Measurements from ENCODE around the gene DNAH1.
"Not testable (repeated sequence)": the region's sequence is repeated elsewhere in the genome, so short reads cannot be mapped to it uniquely, and the experiment has no call there.

Gene DNAH1

DNA sequence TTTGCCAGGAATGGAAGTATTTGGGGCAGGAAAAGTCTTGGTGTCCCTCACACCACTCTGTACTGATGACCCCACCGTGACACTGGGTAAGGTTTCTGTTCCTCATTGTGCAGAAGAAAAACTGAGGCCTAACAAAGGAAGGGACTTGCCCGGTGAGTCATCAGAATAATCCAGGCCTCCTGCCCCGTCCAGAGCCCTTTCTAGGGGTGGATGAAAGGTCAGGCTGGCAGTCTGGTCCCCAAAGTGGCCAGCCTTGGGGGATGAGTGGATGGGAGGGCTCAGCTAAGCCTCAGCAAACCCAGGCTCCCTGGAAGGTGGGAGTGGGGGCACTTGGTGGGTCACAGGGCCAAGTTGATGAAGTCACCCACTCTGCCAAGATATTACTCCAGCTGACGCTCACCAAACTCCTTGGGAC is 2.3 kb upstream of the DNAH1 start:
- no peak for DNase-seq

DNA sequence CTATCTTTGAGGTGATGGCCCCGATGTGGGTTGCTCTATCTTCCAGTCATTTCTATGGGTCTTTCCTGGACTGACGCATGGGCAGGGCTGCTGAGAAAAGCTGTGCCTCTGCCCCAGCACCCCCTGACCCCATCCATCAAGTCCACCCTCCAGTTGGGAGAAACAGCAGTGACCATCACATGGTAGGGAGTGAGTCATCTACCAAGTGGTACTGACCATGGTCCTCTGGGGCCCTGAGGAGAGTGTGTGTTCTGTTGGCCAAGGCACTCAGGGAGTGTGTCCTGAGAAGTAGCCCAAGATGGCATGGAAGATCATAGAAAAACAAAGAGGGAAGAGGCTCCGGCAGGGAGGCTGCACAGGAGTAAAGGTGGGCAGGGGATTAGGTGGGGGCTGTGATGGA is 1.6 kb upstream of the DNAH1 start:
- no peak for DNase-seq

DNA sequence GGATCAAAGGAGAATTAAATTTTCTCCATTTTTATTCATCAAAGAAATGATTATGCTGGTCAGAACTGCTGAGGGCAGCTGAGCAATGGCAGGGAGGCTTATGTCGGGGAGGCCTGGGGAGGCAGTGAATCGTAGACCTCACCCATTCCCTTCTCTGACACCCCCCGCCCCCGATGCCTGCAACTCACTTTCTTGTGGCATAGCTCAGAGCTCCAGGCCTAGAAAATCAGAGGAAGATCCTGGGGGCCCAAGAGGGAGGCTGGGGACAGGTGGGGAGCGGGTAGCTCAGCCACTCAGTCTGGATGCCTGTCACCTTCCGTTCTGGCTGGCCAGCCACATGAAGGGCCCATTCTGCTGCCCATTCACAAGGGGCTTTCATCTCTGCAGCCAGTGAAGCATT is 1.1 kb upstream of the DNAH1 start:
- no peak for DNase-seq

DNA sequence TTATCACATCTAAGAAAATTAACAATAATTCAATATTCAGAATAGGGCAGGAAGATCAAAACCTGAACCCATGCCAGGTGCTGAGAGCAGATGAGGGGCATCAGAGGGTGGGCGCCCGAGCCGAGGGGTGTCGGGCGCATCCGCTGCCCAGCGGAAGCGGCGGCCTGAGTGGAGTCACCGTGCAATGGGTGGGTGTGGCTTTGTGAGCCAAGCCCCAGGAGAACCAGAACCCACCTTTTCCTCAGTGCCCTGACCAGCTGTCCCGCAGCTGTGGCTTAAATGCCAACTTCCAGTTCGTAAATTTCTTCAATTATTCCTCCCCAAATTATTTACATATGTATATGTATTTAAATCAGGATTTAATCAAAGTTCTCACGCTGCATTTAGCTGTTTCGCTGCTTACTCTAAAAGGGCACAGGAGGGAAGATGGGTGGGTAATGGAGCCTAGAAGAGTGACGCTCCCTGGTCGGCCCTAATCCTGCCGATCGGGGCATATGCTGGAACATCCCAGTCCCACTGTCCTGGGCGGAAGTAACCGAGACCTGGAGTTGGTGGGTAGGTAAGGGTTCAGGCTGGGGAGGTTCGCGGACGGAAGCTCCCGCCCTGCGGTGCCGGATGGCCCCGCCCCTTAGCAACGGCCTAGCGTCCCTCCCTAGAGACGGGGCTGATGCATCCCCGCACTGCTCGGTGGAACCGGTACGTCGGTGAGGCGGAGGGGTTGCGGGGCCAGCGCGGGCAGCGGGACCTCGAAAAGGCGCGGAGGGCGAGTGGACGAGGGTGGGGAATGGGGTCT is 1.3 kb downstream of the DNAH1 start:
- peak; percentile 71 for DNase-seq

DNA sequence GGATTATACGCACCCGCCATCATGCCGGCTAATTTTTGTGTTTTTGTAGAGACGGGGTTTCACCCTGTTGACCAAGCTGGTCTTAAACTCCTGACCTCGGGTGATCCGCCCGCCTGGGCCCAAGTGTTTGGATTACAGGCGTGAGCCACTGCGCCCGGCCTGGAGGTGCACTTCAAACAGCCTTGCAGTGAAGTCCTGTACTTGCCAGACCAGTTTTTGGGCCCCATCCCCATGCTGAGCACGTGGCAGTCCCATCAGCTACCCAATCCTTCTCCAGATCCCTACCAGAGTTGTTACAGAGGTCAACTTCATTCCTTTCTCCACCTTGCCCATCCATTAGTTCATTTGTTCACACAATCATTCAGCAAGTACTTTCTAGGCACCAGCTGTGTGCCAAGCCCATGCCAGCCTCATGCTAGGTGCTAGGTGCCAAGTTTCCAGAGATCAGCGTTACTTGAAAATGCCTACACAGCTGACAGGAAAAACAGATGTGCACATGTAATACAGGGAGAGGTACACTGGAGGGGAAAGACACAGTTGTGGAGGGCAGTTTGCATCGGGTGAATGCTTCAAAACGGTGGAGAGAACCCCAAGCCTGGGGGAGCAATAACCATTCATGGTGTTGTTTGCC is 2.2 kb downstream of the DNAH1 start:
- DNase-seq = no peak

DNA sequence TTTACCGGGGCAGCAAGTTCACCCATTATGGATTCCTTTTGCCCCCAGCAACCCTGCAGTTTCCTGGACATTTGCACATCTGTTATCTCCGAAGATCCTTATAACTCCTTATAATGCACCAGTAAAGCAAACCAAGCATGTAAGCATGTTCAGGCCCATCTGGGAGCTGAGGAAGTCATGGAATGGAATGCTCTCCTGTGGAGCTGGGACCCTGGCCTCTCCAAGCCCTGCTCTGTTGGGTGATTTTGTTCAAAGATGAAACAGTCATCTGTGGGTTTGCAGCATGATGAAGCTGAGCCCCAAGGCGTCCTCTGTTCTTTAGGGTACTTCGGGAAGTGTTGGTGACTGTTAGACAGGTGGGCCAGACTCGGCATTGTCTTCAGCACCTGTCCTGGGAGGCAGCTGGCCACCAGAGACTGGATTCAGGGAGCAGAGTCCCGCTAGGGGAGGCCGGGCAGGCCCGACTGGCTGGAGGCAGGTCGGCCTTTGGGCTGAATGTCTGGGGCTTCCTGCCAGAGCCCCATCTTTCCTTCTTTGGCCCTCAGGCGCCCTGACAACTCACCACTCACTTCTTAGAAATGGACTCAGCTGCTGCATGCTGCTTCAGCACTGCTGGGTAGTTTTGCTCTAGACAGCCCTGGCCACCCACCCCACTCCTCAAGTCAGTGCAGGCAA is 3.9 kb downstream of the DNAH1 start:
- no peak for DNase-seq

DNA sequence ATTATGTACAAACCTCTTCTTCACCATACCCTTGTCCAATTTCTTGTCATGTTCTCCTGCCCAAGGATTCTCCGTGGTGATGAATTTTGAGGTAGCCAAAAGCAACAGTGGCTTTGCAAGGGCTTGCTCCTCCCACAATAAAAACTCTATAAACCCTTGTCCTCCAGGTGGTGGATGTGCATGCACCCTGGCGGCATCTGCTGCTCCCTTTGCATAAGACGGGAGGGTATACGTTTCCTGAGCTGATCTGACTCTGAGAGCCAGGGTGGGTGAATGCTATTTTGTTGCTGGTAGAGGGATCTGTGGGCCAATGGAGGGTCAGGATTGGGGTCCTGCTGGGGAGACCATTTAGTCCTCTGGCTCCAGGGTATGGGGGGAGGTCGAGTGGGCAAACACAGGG is 5.4 kb downstream of the DNAH1 start:
- DNase-seq = no peak

DNA sequence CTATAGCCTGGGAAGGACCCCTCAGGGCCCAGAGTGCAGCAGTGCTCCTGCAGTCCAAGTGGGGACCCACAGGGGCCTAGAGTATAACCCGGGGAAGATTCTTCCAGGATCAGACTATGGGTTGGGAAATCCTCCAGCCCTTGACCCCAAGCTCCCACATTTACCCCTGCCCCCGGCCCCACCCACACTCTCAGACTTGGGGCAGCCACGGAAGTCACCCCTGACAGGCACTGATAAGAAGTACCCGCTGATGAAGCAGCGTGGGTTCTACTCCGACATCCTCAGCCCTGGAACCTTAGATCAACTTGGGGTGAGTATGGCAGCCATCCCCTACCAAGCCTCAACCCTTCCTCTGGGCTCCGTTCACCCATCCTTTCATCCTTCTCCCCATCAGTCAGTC is 6.3 kb downstream of the DNAH1 start:
- DNase-seq = no peak

DNA sequence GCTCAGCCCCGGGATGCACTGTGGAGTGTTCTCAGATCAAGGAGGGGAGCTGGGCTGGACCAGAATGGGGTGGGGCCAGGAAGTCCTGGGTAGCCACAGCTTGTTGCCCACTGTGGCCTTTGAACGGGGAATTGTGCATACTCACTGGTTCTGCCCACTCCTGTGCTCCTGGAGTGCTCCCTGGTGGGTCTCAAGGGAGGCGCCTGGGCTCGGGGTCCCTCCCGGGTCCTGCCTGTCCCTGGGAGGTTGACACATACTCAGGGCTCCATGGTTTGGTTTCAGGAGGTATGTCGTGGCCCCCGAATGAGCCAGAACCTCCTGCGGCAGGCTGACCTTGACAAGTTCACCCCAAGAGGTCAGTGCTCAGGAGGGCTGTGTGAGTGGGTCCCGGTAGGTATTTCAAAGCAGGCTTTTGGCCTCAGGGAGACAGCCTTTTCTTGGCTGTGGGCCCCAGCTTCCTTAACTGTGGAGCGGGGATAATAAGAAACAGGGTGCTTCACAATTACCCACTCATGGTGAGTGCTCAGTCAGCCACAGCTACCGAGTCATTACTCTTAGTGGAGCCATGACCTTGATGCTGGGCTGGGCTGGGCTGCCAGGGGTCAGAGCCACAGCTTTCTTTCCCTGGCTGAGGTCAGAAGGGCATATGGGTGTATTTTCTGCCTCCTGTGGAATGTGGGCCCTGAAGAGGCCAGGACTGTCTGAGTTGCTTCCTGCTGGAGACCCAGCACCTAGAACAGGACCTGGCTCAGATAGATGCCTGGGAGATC is 7.6 kb downstream of the DNAH1 start:
- no peak for DNase-seq

DNA sequence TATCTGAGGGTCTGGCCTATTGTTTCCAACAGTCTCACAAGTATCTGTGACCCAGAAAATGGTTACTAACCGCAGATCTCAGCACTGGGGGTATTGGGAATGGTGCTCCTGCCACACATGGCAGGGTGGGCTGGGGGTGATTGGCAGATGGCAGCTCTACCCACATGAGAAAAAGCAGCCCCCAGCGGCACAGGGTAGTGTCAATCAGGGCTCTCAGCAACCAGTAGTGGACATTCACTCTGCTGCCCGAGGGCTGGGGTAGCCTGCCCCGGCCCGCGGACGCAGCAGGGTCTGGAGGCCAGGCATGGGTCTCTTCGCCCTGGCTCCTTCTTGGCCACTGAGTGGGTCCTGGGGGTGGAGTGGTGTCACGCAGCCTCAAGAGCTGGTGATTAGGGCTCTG is 8.6 kb downstream of the DNAH1 start:
- no peak for DNase-seq

DNA sequence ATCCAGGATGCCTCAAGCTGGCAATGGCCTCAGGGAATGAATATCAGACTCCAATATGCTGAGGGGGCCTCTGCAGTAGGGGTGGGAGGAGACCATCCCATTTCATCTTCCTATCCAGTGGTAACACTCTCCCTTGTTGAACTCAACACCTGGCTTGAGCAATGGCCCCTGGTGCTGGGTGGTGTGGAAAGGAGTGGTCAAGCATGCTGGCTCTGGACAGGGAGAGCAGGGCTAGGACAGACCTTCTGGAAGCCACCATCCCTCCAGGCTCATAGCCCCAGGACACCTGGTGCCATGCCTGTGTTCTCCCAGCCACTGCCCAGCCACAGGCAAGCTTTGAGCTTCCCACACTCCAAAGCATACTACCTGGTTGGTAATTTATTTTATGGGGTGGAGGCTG is 9.6 kb downstream of the DNAH1 start:
- no peak for DNase-seq

DNA sequence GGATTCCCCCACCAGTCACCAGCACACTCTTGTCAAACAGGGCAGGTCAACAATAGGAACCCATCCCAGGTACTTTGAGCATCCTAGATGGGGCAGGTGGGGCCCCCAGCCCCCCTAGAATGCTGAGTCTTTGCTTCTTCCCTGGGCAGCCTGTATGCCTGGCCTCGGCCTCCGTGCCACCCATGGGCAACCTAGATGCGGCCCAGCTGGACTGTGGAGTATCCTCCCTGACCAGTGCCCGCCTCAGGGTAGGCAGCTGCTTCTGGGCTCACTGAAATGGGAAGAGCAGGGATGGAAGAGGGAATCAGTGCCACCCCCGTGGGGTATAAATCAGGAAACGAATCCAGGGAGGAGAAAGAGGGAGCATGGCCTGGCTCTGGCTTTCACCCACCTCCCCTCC is 10.9 kb downstream of the DNAH1 start:
- DNase-seq = no peak

DNA sequence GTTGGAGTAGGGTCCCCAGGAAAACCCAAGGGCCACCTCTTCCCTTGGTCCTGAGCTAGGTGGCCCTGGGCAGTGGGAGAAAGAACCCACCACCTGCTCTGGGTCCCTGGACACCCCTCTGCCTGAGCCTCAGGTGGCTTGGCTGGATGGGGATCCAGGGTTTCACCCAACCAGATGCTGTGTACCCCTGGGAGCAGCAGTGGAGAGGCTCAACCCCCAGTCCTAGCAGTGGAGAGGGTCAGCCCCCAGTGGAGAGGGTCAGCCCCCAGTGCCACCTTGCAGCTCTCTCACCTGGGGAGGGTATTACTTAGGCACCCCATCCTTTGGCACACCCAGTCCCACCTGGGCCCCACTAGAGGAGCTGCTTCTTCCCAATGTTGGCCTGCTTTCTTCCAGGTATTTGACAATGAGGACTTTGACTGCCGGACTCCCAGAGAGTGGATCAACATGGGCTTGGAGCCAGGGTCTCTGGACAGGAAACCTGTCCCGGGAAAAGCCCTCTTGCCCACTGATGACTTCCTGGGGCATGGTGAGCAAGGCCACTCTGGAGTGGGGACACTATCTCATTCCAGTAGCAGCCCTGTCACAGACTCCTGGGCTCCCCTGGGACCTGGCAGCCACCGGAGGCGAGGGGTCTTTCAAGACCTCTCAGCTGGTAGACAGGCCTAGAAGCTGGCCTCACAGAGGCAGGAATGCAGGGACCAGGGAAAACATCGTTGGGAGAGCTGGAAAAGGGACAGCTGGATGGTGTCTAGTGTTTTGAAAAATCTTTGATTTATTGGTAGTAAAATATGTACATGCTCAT is 11.6 kb downstream of the DNAH1 start:
- no peak for DNase-seq

DNA sequence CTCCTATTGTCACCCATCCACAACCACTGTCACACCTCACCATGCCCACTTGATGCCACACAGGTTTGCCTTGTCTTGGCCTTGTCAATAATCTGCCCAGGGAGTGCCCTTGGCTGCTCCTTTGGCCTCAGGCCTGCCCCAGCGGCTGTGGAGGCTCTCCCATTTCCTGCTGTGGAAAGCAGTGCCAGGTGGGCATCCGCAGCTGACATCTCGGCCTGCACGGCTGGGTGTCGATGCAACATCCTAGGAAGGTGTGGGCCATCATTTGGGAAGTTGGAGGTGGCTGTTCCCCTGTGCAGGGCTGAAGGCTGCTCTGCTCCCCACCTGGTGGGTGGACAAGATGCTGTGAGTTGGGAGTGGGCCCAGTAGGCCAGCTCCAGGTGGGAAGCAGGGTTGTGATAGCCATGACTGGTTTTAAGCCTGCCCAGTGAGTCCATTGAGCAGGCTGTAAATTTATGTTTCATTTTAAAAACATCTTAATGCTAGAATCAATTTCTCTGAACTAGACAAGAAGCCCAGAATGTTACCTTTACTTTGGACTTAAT is 12.5 kb downstream of the DNAH1 start:
- no peak for DNase-seq

DNA sequence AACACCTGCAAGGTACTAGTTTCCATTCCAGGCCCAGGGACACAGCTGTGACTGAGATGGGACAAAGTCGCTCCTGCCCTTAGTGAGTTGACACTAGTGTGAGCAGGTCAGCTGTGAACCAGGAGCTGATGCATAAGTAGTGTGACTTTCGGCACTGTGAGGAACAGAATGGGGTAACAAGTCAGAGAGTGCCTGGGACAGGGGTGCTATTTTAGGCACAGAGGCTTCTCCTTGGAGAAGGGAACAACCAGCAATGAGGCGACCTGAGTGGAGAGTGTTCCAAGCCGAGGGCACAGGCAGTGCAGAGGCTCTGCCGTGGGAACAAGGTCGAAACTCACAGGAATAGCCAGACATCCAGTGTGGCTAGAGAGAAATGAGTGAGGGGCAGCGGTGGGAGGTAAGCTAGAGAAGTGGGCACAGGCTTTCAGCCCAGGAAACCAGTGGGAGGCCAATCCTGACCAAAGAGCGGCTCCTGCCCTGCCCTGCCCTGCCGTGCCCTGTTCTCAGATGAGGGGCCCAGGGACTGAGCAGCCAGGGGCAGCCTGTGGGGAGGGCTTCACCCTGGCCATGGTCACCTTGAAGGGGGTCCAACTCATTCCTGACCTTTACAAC is 14.2 kb downstream of the DNAH1 start:
- no peak for DNase-seq

DNA sequence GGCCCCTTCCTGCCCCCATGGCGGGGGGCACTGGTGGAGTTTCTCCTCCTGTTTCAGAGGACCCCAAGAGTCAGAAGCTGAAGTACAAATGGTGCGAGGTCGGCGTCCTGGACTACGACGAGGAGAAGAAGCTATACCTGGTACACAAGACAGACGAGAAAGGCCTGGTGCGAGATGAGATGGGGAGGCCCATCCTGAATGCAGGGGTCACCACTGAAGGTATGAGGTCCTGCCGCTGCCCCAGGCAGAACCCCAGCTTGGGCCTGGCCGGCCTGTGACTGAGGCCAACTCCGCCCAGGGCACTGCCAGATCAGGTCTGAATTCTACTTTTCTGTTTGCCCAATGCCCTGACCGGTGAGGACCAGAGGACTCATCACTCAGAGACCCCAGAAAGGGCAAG is 15.0 kb downstream of the DNAH1 start:
- no peak for DNase-seq

DNA sequence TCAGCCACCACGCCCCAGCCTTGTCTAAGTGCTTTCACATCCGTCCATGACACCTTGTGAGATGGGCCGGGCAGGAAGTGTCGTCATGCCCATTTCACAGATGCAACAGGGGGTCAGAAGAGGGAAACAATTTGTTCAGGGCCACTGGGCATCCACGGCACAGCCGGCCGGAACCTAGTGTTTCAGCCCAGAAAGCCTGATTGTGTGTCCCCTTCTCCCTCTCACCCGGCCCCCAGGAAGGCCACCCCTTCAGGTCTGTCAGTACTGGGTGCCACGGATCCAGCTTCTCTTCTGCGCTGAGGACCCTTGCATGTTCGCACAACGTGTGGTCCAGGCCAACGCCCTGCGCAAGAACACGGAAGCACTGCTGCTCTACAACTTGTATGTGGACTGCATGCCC is 15.8 kb downstream of the DNAH1 start:
- DNase-seq = no peak

DNA sequence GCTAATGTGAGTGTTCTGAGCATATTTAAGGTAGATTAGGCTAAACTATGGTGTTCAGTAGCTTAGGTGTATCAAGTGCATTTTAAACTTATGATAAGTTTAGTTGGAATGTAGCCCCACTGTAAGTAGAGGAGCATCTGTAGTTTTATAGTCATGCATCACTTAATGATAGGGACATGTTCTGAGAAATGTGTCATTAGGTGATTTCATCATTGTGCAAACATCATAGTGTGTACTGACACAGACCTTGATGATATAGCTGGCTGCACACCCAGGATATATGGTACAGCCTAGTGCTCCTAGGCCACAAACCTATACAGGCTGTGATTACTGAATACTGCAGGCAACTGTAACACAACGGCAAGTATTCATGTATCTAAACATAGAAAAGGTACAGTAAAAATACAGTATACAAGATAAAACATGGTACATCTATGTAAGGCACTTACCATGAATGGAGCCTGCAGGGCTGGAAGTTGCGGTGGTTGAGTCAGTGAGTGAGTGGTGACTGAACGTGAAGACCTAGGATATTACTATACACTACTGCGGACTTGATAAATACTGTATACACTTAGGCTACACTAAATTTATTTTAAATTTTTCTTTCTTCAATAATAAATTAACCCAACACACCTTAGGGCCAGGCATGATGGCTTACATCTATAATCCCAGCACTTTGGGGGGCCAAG is 17.9 kb downstream of the DNAH1 start:
- DNase-seq = no peak

DNA sequence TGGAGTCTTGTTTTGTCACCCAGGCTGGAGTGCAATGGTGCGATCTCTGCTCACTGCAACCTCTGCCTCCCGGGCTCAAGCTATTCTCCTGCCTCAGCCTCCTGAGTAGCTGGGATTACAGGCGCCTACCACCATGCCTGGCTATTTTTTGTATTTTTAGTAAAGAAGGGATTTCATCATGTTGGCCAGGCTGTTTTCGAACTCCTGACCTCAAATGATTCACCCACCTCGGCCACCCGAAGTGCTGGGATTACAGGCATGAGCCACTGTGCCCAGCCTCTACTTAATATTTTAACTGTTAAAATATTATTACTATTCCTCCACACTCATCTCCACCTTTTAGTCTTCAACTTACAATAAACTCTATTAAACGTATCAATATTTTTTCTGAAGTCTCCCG is 22.0 kb downstream of the DNAH1 start:
- DNase-seq = not testable (repeated sequence)

DNA sequence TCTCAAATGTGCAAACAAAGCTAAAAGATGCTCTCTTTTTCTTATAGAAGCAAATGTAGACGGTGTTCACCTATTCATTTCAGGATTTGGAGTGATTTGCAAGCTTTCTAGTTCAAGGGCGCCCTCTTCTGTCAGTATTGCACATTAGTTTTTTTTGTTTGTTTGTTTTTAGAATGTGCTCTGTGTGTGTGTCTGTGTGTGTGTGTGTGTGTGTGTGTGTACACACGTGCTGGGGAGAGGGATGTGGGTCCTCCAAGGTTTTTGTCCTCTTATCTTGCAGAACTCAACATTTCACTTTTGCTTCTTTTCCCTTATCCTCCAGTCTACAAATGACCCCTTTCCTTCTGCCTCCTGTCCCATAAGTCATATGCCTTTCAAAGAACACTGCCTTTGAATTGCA is 23.5 kb downstream of the DNAH1 start:
- peak; percentile 63 for DNase-seq

DNA sequence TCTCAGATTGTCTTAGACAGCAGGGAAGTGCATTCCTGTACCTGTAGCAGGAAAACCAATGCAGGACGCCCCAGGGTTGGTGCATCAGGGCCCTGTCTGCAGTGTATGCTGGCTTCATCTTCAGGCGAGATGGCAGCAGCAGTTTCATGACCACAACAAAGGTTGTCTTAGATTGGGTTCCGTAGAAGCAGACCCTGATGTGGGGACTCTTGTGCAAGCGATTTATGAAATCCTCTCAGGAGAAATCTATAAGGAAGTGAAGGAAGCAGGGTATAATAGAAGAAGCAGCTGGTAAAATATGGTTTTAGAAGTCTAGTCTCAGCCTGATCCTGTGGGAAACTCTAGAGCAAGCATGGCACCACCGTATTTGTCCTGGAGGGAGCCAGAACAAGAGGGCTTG is 25.0 kb downstream of the DNAH1 start:
- DNase-seq = no peak
